AML-193 (cell line): ENCODE data around the gene DNAJB1.

Experiments used
- DNase-seq, 2 experiments: peaks; one replicate each; lab custom pipeline; 2025; lab: John Stamatoyannopoulos, UW

Gene DNAJB1

GRCh38 chr19:14473073-14473977, 44.9 kb downstream of the DNAJB1 start:
- no peak for DNase-seq

- DNase-seq: no peak
Observed at GRCh38 chr19:14472202-14472938, 45.8 kb downstream of the DNAJB1 start.

- DNase-seq: no peak
Observed at GRCh38 chr19:14471436-14472187, 46.6 kb downstream of the DNAJB1 start.

- no peak for DNase-seq
Observed at GRCh38 chr19:14470031-14470876, 47.9 kb downstream of the DNAJB1 start.

- DNase-seq: peak in 1 of 2 experiments; percentile 4
Observed at GRCh38 chr19:14467816-14468215, 50.4 kb downstream of the DNAJB1 start.

- DNase-seq: no peak
Observed at GRCh38 chr19:14467391-14467790, 50.8 kb downstream of the DNAJB1 start.
